HCT116 (cell line): Measurements from ENCODE around the gene SLC28A3. TPM values are rescaled to one million over a fixed set of nuclear protein-coding genes. Genes with fewer than 3 reads are reported as not detected.

Experiments
- ATAC-seq: fragments of 200-7000 bp; cut with Tn5 transposase; 2 replicates; pipeline ENCODE4 v1.9.1; 2020; ENCODE audit warnings: mild to moderate bottlenecking, moderate library complexity
- BruUV-seq: library from RNA; stranded (reverse); fragments of 400-500 nt; replicated peaks from 2 replicates; lab custom pipeline; 2021; lab: Mats Ljungman, UMichigan
- CTCF ChIA-PET: fragments of 300-600 bp; sonication (Branson Sonifier 250); formaldehyde crosslinking; loops from one replicate; lab custom pipeline; 2021; ENCODE audit warnings: antibody characterized with exemption; lab: Charles Lee
- POLR2A ChIA-PET: fragments of 300-600, 350-600 bp; sonication (Branson Sonifier 250); formaldehyde crosslinking; loops from one replicate; lab custom pipeline; 2021; ENCODE audit warnings: antibody characterized with exemption; lab: Charles Lee
- RAD21 ChIA-PET, 2 experiments: fragments of 300-600 bp; sonication (Branson Sonifier 250); formaldehyde crosslinking; loops; one replicate each; lab custom pipeline; 2023; ENCODE audit warnings: low total read pairs in 2 of 2; ENCODE audit not compliant: uncharacterized antibody in 2 of 2, unreplicated experiment in 2 of 2, low non-redundant PET in 1 of 2; lab: Charles Lee
- DNase-seq: peaks from one replicate; pipeline ENCODE4 v3.0.0-alpha.2; 2010; ENCODE audit warnings: low read depth, low spot score
- H2AFZ ChIP-seq: fragments of 200-600 bp; shearing (Covaris generic), sonication (generic); 2 replicates; pipeline ENCODE4 v1.6.1; 2017; ENCODE audit warnings: low read depth, mixed run types, mixed read lengths, antibody characterized with exemption, low read length; ENCODE audit not compliant: poor library complexity, severe bottlenecking
- H3K27ac ChIP-seq: 2 replicates; pipeline ENCODE4 v1.5.1; 2012; ENCODE audit warnings: low read depth, low read length
- H3K27me3 ChIP-seq: fragments of 200-600 bp; sonication (generic); 2 replicates; pipeline ENCODE4 v1.6.1; 2016; ENCODE audit warnings: mixed run types, low read length, mixed read lengths; ENCODE audit not compliant: insufficient read depth
- H3K36me3 ChIP-seq, 2 experiments: fragments of 200-500 bp in 1 of 2; fragments of 200-600 bp in 1 of 2; sonication (Bioruptor generic) in 1 of 2; sonication (generic) in 1 of 2; 2 replicates each; pipeline versions ENCODE4 v1.5.1 to v1.6.1; 2014 to 2016; ENCODE audit warnings: low read length in 2 of 2, inconsistent platforms in 1 of 2, mixed read lengths in 1 of 2, mixed run types in 1 of 2; ENCODE audit not compliant: insufficient read depth in 2 of 2, control insufficient read depth in 1 of 2
- H3K4me1 ChIP-seq, 2 experiments: fragments of 200-600 bp in 1 of 2; sonication (generic) in 1 of 2; 2 replicates each; pipeline versions ENCODE4 v1.5.1 to v1.6.1; 2012 to 2017; ENCODE audit warnings: low read length in 2 of 2, inconsistent platforms in 1 of 2, mild to moderate bottlenecking in 1 of 2, mixed read lengths in 1 of 2, mixed run types in 1 of 2, moderate library complexity in 1 of 2; ENCODE audit not compliant: insufficient read depth in 2 of 2, control insufficient read depth in 1 of 2
- H3K4me2 ChIP-seq: fragments of 200-600 bp; sonication (generic); 2 replicates; pipeline ENCODE4 v1.6.1; 2017; ENCODE audit warnings: mixed run types, low read length, mixed read lengths
- H3K4me3 ChIP-seq, 2 experiments: fragments of 200-600 bp in 1 of 2; sonication (generic) in 1 of 2; replicated peaks in 1 of 2; 2 replicates each; pipeline ENCODE4 v1.5.1; 2011 to 2016; ENCODE audit warnings: low read length in 2 of 2, control low read depth in 1 of 2, low read depth in 1 of 2, mild to moderate bottlenecking in 1 of 2, mixed read lengths in 1 of 2, mixed run types in 1 of 2
- H3K79me2 ChIP-seq: fragments of 200-600 bp; sonication (generic); 2 replicates; pipeline ENCODE4 v1.6.1; 2017; ENCODE audit warnings: mild to moderate bottlenecking, mixed run types, low read length, moderate library complexity, mixed read lengths; ENCODE audit not compliant: insufficient read depth
- H3K9ac ChIP-seq: fragments of 200-600 bp; sonication (generic); 2 replicates; pipeline ENCODE4 v1.6.1; 2016; ENCODE audit warnings: low read length, mixed read lengths
- H3K9me2 ChIP-seq: fragments of 200-600 bp; sonication (generic), shearing (Covaris generic); 2 replicates; pipeline ENCODE4 v1.6.1; 2017; ENCODE audit warnings: mixed run types, mild to moderate bottlenecking, moderate library complexity; ENCODE audit not compliant: insufficient read depth
- H3K9me3 ChIP-seq, 2 experiments: fragments of 200-500 bp in 1 of 2; fragments of 200-600 bp in 1 of 2; sonication (Bioruptor generic) in 1 of 2; sonication (generic) in 1 of 2; 2 replicates each; pipeline ENCODE4 v1.6.1; 2014 to 2017; ENCODE audit warnings: low read length in 2 of 2, mixed read lengths in 2 of 2, inconsistent platforms in 1 of 2, low read depth in 1 of 2, mild to moderate bottlenecking in 1 of 2, mixed run types in 1 of 2, moderate library complexity in 1 of 2; ENCODE audit not compliant: control insufficient read depth in 1 of 2, insufficient read depth in 1 of 2
- H4K20me1 ChIP-seq: fragments of 200-600 bp; sonication (generic), shearing (Covaris generic); 2 replicates; pipeline ENCODE4 v1.6.1; 2017; ENCODE audit warnings: mixed run types, mild to moderate bottlenecking, moderate library complexity; ENCODE audit not compliant: insufficient read depth
- CBX3 ChIP-seq: IDR thresholded peaks from 2 replicates; pipeline ENCODE4 v1.6.1; 2012; ENCODE audit warnings: low read depth
- CTCF ChIP-seq, 3 experiments: fragments of 200-600 bp in 1 of 3; sonication (generic) in 1 of 3; IDR thresholded peaks in 2 of 3; conservative IDR thresholded peaks in 1 of 3; 2 replicates each; pipeline ENCODE4 v1.5.1; 2012 to 2017; ENCODE audit warnings: low read depth in 2 of 3, low read length in 2 of 3, antibody characterized with exemption in 1 of 3, borderline replicate concordance in 1 of 3, control low read depth in 1 of 3, mild to moderate bottlenecking in 1 of 3, mixed read lengths in 1 of 3, mixed run types in 1 of 3, moderate library complexity in 1 of 3; ENCODE audit not compliant: insufficient read depth in 1 of 3
- JUND ChIP-seq: IDR thresholded peaks from 2 replicates; pipeline ENCODE4 v1.6.1; 2012
- intact Hi-C: fragments of 100-400 bp; cut with micrococcal nuclease; formaldehyde crosslinking; loops from 2 replicates; pipeline ENCODE4 v1.10.0; 2022
- total RNA-seq: library from RNA; stranded (reverse); gene quantifications from one replicate; pipeline ENCODE4 v1.2.1, GENCODE V29; 2021; ENCODE audit not compliant: unreplicated experiment

The SLC28A3 gene
- total RNA-seq, 1 experiment from 2014 or later, result not detected

- TF ChIP-seq CTCF (IDR thresholded peaks at IDR 0.05 in 2 of 3, conservative IDR thresholded peaks at IDR 0.05 in 1 of 3; ENCODE audit: borderline replicate concordance in 1 of 3, insufficient read depth in 1 of 3, low read depth in 2 of 3, low read length in 2 of 3) (no peak), JUND (no peak), CBX3 (no peak)
These were observed 45.0 kb upstream of the SLC28A3 start (continued) for GRCh38 chr9:84385386-84386040.

DNA sequence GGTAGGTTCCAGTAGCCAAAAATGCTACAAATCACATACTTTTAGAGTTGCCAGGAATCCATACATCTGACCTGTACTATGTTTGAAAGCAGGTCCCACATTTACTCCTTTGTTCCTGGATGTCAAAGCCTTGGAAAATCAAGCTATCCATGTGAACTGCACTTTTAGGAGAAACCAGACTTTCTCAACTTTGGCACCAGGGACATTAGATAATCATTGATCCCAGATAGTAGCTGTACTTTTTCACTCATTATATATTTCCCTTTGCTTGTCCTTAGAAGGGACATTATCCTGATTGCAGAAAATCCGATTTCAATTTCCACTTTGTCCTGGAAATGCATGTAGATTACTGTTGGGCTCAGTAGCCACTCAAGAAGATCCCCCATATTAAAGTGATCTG lies 44.1 kb upstream of the SLC28A3 start:
- POLR2A ChIA-PET, result no interaction called here
- H4K20me1 ChIP-seq, result no peaks in the 10 kb centered on the region
- ATAC-seq (no peak), DNase-seq (no peak)
- RAD21 ChIA-PET, result no interaction called here
- no peaks in the 10 kb centered on the region for H3K9me2 ChIP-seq
- H3K79me2 ChIP-seq, result no peaks in the 10 kb centered on the region
- H3K27ac ChIP-seq, result no peak overlapping the region
- no peak overlapping the region for H3K4me3 ChIP-seq
- intact Hi-C loops, result no loop called here
- CTCF ChIA-PET, result interaction anchor here (0.6 to 3.9 kb wide), 2 partner anchors 13 to 1314 kb away, joined by 3 to 15 read pairs; no protein-coding TSS in a partner anchor
- no peaks in the 10 kb centered on the region for H3K4me1 ChIP-seq
- H3K9me3 ChIP-seq, result no peaks in the 10 kb centered on the region
- no peak overlapping the region for H2AFZ ChIP-seq
- H3K27me3 ChIP-seq, result no peaks in the 10 kb centered on the region
- H3K9ac ChIP-seq, result no peak overlapping the region
- no TSS peak for BruUV-seq
- no peak overlapping the region for H3K4me2 ChIP-seq
- H3K36me3 ChIP-seq, result no peaks in the 10 kb centered on the region
- TF ChIP-seq CTCF (IDR thresholded peaks at IDR 0.05 in 2 of 3, conservative IDR thresholded peaks at IDR 0.05 in 1 of 3; ENCODE audit: borderline replicate concordance in 1 of 3, insufficient read depth in 1 of 3, low read depth in 2 of 3, low read length in 2 of 3), result no peak
